HG02870 (cell line): Measurements from ENCODE around the gene AHSP.
"Not testable (repeated sequence)": the region's sequence is repeated elsewhere in the genome, so short reads cannot be mapped to it uniquely, and the experiment has no call there.

ENCODE experiments used
- ATAC-seq: cut with Tn5 transposase; IDR thresholded peaks from one replicate; pipeline ENCODE4 v1.9.1; 2021; ENCODE audit warnings: mild to moderate bottlenecking, moderate library complexity; ENCODE audit not compliant: unreplicated experiment

Gene AHSP

GRCh38 chr16:31529937-31530312 lies 2.2 kb downstream of the AHSP start:
- no peak for ATAC-seq

- no peak for ATAC-seq
Observed at GRCh38 chr16:31530405-31530804, 2.7 kb downstream of the AHSP start.

GRCh38 chr16:31531096-31531495 lies 3.4 kb downstream of the AHSP start:
- ATAC-seq = no peak

- no peak for ATAC-seq
Observed at GRCh38 chr16:31532120-31532519, 4.4 kb downstream of the AHSP start.

- ATAC-seq = no peak
Observed at GRCh38 chr16:31532896-31533295, 5.2 kb downstream of the AHSP start.

GRCh38 chr16:31535737-31536136 lies 8.0 kb downstream of the AHSP start:
- no peak for ATAC-seq

GRCh38 chr16:31536804-31537361 lies 9.2 kb downstream of the AHSP start:
- ATAC-seq = no peak

GRCh38 chr16:31537362-31538242 lies 9.9 kb downstream of the AHSP start:
- ATAC-seq = no peak

GRCh38 chr16:31538243-31538598 lies 10.5 kb downstream of the AHSP start:
- not testable (repeated sequence) for ATAC-seq

GRCh38 chr16:31539762-31540161 lies 12.1 kb downstream of the AHSP start:
- not testable (repeated sequence) for ATAC-seq

- no peak for ATAC-seq
Observed at GRCh38 chr16:31542763-31543162, 15.1 kb downstream of the AHSP start.

- ATAC-seq = no peak
Observed at GRCh38 chr16:31561426-31562233, 33.9 kb downstream of the AHSP start.

GRCh38 chr16:31568577-31569359 lies 41.1 kb downstream of the AHSP start:
- ATAC-seq = no peak

GRCh38 chr16:31569360-31569717 lies 41.6 kb downstream of the AHSP start:
- ATAC-seq = no peak

GRCh38 chr16:31572821-31573220 lies 45.1 kb downstream of the AHSP start:
- no peak for ATAC-seq

GRCh38 chr16:31574159-31574558 lies 46.5 kb downstream of the AHSP start:
- not testable (repeated sequence) for ATAC-seq

GRCh38 chr16:31577411-31577810 lies 49.7 kb downstream of the AHSP start:
- no peak for ATAC-seq
